GM12878 (cell line): ENCODE results near the gene LONP1. TPM values are rescaled to one million over a fixed set of nuclear protein-coding genes. Genes with fewer than 3 reads are reported as not detected.
A peak's percentile ranks its signal among the peaks of the same experiment; 100 is the strongest.

Source experiments
- BRCA1 ChIP-seq: IDR thresholded peaks from 2 replicates; pipeline ENCODE4 v1.6.1; 2011; ENCODE audit warnings: low read depth, low read length, improper control_type of control experiment
- POLR2AphosphoS5 ChIP-seq: IDR thresholded peaks from 2 replicates; pipeline ENCODE4 v1.6.1; 2011; ENCODE audit warnings: mild to moderate bottlenecking, low read length, inconsistent platforms
- TCF7 ChIP-seq: IDR thresholded peaks from 2 replicates; pipeline ENCODE4 v1.6.1; 2014; ENCODE audit warnings: antibody characterized with exemption, borderline replicate concordance
- ZNF622 ChIP-seq: fragments of 450-650 bp; IDR thresholded peaks from 2 replicates; pipeline ENCODE4 v1.6.1; 2017; ENCODE audit warnings: mild to moderate bottlenecking, inconsistent platforms
- polyA plus RNA-seq, 11 experiments: library from polyadenylated mRNA; depleted of rRNA in 4 of 11; unstranded in 6 of 11; stranded (reverse) in 5 of 11; fragments of >200 nt; fragmentation: Nextera tagmentation in 4 of 11; fragmentation: Illumina TruSeq in 1 of 11; extraction: Ambion mirVana in 4 of 11; extraction: Trizol in 1 of 11; gene quantifications; 1 replicate in 1 of 11; 2 replicates in 10 of 11; pipeline versions ENCODE4 v1.2.1 to v1.2.3, GENCODE V29; 2011 to 2016; ENCODE audit warnings: inconsistent platforms in 2 of 11, missing spikeins in 2 of 11, low read depth in 1 of 11
- total RNA-seq, 4 experiments: library from RNA; depleted of rRNA in 3 of 4; stranded (reverse); fragments of >200 nt in 3 of 4; fragmentation: Illumina TruSeq in 1 of 4; extraction: Trizol in 1 of 4; gene quantifications; 2 replicates each; pipeline versions ENCODE4 v1.2.1 to v1.2.3, GENCODE V29; 2013 to 2021
- TF ChIP-seq, protein P1 (sequence below): fragments of 450-650 bp; formaldehyde crosslinking; IDR thresholded peaks from 2 replicates; pipeline ENCODE4 v1.5.0; 2022; ENCODE audit warnings: mild to moderate bottlenecking, missing genetic modification characterization
- TF ChIP-seq, protein P2 (sequence below): fragments of 450-650 bp; conservative IDR thresholded peaks from 2 replicates; pipeline ENCODE4 v1.6.1; 2017; ENCODE audit warnings: mild to moderate bottlenecking, moderate library complexity

Gene LONP1
- total and polyA plus RNA-seq, 10 of the 15 experiments (the other 5 are each of a cell fraction or from before 2014, with no cell fraction given): 0.61 to 136 (median 59.5) TPM

DNA sequence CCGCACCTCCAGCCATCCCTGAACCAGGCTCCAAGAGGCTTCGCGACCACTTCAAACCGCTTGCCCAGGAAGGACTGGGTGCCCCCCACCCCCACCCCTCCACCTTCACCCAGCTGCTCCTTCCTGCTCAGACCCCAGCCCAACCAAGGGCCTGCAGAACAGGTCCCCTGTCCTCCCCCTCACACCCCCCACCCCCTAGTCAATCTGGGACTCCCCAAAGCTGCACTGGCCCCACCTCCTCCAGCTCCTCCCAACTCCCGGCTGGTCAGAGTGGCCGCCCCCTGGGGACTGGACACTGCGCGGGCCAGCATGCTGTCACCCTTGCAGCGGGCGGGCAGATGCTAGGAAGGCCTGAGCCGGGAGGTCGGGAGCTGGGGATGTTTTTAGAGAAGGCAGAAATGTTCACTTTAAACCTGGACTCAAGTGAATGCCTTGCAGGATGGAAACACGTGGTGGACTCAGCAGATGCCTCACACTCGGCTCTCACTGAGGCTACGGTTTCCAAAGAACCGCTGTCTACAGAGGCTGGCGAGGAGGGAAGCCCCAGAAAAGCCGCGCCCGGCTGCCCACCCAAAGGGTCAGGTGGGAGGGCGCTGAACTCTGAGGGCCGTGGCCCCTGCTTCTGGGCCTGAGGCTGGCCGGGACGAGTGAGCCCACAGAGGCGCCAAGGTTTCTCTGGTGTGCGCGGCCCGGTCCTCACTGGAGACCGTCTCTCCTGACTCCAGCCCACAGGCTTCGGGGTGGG lies 21.9 kb downstream of the LONP1 start (continued):
- TF ChIP-seq, protein P1, sequence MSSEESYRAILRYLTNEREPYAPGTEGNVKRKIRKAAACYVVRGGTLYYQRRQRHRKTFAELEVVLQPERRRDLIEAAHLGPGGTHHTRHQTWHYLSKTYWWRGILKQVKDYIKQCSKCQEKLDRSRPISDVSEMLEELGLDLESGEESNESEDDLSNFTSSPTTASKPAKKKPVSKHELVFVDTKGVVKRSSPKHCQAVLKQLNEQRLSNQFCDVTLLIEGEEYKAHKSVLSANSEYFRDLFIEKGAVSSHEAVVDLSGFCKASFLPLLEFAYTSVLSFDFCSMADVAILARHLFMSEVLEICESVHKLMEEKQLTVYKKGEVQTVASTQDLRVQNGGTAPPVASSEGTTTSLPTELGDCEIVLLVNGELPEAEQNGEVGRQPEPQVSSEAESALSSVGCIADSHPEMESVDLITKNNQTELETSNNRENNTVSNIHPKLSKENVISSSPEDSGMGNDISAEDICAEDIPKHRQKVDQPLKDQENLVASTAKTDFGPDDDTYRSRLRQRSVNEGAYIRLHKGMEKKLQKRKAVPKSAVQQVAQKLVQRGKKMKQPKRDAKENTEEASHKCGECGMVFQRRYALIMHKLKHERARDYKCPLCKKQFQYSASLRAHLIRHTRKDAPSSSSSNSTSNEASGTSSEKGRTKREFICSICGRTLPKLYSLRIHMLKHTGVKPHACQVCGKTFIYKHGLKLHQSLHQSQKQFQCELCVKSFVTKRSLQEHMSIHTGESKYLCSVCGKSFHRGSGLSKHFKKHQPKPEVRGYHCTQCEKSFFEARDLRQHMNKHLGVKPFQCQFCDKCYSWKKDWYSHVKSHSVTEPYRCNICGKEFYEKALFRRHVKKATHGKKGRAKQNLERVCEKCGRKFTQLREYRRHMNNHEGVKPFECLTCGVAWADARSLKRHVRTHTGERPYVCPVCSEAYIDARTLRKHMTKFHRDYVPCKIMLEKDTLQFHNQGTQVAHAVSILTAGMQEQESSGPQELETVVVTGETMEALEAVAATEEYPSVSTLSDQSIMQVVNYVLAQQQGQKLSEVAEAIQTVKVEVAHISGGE (CRISPR knock-in tag): no peak
- no peak for TF ChIP-seq TCF7
- 0 out of 2 replicates have a peak, but pooled peaks have one; percentile 11 for TF ChIP-seq POLR2AphosphoS5
- TF ChIP-seq, protein P2, sequence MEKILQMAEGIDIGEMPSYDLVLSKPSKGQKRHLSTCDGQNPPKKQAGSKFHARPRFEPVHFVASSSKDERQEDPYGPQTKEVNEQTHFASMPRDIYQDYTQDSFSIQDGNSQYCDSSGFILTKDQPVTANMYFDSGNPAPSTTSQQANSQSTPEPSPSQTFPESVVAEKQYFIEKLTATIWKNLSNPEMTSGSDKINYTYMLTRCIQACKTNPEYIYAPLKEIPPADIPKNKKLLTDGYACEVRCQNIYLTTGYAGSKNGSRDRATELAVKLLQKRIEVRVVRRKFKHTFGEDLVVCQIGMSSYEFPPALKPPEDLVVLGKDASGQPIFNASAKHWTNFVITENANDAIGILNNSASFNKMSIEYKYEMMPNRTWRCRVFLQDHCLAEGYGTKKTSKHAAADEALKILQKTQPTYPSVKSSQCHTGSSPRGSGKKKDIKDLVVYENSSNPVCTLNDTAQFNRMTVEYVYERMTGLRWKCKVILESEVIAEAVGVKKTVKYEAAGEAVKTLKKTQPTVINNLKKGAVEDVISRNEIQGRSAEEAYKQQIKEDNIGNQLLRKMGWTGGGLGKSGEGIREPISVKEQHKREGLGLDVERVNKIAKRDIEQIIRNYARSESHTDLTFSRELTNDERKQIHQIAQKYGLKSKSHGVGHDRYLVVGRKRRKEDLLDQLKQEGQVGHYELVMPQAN: no peak
- TF ChIP-seq ZNF622: no peak
- TF ChIP-seq BRCA1: no peak
- TF ChIP-seq, all 136 proteins: peak for 2
